Activated T-helper 1 cell treated with Interleukin-2 at 50 U/mL for 16 hours (primary cell): ENCODE measurements around the gene CLGN.

Experiments
- DNase-seq: peaks from one replicate; pipeline ENCODE4 v3.0.0-alpha.2; 2020; ENCODE audit warnings: low read depth

CLGN gene

DNA sequence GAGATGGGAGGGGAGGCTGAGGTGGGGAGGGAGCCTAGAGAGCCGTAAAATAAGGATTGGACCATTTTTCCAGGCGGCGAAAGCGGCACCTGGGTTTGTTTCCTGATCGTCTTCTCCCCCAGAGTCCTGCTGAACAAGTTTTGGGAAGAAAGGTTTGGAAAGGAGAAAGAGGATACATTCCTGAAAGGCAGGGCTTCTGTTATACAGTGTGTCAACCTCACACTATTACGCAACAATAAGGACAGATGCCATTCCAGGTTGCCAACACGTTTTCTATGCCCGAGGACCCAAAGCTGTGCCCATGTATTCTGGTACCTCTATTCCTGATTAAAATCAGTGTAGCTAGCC is 53.3 kb downstream of the CLGN start:
- no peak for DNase-seq

DNA sequence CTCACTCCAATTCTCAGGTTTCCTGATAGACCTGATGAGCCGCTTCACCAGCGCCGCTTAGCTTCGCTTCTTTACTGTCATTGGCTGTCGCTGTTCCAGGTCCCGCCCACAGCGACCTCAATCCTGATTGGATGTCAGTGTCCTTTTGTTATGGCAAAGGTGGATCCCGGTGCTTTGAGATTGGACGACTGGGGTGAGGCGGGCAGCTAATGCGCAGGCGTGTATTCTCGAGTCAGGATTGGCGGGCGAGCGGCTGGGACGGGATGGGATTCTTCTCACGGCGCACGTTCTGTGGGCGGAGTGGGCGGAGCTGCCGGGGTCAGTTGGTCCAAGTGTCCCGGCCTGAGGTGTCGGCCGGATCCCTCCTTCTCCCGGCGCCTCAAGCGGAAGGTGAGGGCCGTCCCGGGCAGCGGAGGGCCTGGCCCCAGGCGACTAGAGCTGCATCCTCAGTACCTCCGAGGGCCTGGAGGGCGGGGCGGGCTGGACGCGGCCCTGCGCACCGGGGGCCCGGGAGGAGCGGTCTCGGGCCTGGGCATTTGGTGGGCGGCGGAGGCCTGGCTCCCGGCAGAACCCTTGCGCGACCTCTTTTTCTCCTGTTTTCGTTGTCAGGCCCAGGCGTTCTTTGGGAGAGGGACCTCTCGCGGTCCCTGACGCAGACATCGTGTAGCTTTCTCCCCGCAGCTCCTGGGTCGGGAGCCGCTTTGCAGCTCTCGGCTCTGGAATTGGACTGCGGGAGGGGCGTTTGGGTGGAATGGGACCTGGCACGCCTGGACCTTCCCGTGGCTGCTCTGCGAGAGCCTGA is 53.9 kb downstream of the CLGN start, which contains the start of gene SCOC:
Gene SCOC (plus strand): TSS at position 319 of the 802 bp plus-strand sequence. CDS start 5,525 bp downstream, outside the sequence.
- DNase-seq: peak; percentile 90

DNA sequence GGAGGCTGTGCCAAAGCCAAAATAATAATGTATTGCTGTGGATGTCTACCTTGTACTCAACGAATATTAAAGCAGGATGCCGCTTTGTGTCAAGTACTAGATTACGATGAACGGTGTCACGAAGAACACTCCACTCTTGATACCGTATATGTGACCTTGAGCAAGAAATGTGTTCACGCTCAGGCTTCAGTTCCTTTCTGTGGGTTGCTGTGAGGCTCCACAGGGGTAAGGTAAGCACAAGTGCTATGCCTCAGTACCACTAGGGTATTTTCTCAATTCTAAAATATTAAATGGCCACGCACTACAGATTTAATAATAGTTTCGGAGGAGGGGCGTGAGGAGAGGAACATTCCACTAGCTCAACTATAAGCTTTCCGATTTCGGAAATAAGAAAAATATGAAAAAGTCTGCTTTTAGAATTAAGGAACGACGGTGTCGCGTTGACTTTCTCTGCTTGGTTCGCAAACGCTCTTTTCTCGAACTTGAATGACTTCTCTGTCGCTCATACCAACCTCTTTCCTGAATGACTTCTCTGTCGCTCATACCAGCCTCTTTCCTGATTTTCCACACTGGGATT is 54.6 kb downstream of the CLGN start:
- no peak for DNase-seq

DNA sequence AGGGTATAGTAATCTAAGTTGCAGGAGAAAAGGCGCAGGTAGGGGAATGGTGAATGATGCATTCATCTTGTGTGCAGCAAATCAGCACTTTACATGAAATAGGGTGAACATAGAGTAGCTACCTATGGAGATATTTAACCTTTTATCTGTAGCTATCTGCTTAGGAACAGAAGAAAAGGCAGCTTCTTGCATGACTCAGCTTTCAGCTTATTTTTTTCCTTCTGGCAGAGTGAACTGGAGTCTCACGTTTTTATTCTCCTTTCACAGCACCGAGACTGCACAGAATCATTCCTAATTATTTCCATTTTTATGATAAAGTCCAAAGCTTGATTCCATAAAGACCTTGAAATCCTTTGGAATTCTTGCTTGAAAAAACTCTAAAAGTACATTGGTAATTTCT is 58.8 kb downstream of the CLGN start:
- no peak for DNase-seq

DNA sequence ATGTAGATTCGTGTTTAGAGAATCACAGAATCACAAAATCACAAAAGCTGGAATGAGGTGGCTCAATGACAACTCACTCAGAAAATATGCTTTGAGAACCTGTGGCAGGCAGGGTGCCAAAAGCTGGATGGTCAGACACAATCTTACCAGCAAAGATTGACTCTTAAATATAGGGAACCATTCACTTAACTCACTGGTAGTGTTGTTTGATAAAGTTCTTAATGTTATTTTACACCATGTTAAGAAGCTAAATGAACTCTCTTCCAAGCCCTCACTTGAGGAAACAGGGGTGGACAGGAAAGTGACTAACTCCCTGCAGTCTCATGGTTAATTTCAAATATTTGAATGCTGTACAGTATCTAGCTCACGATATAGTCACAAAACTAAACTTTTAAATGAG is 59.7 kb downstream of the CLGN start:
- no peak for DNase-seq

DNA sequence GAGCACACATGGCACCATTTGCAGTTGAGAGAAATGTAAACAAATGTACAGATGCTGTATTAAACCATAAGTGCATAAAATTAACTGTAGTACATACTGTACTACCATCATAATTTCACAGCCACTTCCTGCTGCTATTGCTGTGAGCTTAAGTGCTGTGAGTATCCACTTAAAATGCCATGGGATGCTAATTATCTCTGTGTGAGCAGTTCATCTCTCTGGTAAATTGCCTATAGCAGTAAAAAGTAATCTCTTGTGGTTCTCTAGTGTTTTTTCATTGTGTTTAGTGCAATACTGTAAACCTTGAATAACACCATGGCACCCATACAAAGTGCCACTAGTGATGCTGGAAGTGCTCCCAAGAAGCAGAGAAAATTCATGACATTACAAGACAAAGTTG is 63.9 kb downstream of the CLGN start:
- no peak for DNase-seq

DNA sequence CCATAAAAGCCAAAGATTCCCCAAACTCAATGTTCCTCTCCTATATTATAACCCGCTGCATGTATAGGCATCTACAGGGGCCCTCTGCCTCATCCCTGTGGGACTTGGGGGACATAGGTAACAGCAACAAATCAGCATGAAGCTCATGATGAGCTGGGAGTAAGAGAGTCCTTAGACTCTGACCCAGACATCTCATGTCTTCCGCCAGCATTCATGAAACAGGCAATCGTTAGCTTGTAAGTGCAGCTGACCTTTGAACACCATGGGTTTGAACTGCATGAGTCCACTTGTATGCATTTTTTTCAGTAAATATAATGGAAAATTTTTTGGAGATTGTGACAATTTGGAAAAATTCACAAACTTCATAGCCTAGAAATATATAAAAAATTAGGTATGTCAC is 64.4 kb downstream of the CLGN start:
- no peak for DNase-seq

DNA sequence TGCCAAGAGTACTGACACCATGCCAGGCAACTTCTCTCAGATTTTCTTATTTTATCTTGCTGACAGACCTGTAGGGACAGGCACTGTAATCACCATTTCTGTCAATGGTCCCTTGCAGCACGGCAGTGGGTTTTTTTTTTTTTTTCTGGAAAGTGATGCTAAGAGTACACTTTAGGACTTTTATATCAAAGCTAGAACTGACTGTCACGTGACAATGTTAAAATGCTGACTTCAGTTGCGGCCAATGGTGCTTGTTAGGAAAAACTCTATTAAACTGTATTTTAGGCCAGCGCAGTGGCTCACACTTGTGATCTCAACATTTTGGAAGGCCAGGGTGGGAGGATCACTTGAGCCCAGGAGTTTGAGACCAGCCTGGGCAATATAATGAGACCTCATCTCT is 66.3 kb downstream of the CLGN start:
- DNase-seq: no peak

DNA sequence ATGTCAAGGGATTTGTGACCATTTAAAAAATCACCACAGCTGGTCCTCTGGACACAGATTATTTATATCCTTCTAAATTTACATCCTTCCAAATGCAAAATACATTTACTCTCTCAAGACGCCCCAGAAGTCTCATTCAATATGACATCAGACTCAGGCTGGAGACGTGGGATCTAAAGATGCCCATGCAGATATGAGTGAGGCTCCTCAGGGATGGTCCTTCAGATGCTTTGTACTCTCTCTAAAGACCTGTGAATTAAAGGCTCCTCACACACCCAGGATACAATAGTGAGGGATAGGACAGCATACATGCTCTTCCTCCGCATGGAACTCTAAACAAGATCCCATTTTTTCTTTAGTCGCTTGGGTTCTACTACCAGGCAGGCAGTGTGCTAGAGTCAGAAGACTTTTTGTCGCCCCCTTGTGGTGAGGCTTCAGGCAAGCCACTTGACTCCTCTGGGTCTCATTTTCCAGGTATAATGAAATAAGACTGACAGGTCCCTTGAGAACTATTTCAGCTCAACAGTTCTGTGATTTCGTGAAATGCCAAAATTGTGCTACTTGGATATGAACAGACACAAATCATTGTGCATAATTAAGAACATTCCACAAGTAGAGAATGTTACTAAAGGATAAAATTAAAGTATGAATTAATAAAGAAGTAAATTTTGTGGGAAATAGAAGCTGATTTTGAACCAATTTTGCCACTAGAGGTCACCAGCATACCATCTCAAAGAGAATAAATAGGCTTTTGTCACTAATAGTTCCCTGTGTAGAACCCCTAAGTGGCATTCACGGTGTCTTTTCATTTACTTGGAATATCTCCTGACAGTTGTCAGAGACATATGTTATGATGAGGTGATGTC is 67.7 kb downstream of the CLGN start:
- DNase-seq: peak; percentile 43

DNA sequence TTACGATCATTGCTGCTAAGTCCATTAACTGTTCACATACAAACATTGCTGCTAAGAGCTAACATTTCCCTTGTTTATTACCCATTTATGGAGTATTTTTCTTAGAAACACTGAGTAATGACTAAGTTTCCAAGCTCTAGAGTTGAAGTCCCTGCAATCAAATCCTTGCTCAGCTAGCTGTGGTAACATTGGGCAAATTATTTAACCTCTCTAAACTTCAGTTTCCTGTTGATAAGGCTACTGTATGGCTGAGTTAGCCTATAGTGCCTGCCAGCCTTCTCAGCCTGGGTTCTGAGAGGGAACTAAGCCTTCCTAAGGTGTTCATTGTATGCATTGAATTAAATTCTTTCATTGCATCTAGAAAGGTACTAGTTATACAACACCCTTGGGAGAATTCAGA is 69.2 kb downstream of the CLGN start:
- DNase-seq: no peak

DNA sequence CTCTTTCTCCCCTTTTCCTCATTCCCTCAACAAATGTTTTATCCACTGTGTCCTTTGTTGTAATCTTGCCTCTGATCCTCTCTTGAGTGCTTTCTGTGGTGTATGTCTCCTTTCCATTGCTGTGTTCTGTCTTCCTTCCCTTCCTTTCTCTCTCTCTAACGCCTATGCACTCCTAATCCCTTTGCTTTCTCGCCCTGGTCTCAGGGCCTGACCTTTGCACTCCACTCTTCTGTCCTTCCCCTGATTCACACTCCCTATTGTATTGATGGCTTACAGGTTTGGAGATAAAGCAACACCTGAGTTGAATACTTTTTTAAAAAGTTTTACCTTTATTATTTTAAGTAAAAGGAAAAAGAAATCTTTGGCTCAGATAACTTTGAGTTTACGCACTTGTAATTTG is 69.6 kb downstream of the CLGN start:
- no peak for DNase-seq

DNA sequence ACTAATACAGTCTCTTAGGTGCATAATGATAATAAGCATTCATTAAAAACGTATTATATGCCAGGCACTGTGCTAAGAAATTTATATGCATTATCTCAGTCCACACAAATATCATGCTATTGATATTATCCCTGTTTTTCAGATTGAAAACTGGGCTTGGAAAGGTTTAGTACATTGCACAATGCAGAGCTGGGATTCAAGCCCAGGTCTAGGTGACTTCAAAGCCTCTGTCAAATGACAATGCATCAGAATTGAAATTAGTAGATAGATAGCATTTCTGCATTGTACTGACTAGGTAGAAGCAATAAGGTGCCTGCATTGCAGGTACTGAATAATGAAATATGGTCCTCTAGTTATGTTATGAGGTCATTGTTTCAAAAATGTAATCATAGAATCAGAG is 72.2 kb downstream of the CLGN start:
- DNase-seq: no peak

DNA sequence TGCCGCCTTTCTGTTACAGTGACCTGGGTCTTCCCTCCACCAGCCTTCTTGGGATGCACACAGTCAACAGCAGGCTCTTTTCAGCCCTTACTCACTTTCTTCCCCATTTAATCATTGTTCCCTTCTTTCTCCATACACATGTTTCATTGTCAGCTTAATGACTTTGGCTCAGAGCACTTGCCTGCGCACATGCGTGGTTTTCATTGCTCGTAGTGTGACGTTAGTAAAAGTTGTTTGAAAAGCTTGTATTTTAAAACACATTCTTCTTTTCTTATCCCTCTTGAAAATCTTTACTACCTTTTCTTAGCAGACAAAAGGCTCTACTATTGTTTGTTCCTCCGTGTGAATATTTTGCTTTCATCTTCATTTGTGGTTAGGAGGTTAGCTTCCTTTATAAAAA is 73.7 kb downstream of the CLGN start:
- no peak for DNase-seq

DNA sequence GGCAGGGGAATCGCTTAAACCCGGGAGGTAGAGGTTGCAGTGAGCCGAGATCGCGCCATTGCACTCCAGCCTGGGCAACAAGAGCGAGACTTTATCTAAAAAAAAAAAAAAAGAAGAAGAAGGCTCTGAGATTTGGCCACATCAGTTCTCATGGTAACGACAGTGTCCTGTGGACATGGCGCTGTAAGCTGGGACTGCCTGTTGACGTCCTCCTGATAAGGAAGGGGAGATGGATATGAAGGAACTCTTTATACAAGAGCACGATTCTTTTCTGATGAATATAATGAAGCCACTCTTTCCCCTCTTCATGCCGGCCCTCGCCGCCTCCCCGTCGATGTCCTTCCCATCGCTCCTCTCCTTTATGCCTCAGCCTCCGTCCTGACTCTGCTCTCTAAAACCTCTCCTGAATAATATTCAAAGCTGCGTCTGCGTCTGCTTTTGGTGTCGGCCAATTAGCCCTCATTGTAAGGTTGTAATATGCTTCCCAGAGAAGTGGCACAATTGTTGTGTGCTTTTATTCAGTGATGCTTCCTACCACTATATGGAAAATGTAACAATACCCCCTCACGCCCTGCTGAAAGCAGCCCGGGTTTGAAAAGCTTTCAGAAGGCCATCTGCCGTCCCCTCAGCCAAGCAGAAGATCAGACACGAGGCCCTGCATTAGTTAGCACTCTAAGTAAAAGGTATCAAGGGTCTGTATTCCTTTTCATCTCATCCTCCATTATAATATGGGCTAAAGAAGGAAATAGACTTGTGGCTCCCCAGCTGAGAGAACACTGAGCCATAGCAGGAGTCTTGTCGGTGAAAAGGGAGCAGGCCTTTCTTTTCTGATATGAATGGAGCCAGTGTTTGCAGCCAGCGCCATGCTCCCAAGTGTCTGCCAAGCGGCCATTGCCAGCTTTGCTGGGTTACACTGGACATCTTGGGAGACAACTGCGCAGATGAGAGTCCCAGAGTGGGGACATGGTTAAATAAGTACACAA is 76.1 kb downstream of the CLGN start:
- DNase-seq: no peak

DNA sequence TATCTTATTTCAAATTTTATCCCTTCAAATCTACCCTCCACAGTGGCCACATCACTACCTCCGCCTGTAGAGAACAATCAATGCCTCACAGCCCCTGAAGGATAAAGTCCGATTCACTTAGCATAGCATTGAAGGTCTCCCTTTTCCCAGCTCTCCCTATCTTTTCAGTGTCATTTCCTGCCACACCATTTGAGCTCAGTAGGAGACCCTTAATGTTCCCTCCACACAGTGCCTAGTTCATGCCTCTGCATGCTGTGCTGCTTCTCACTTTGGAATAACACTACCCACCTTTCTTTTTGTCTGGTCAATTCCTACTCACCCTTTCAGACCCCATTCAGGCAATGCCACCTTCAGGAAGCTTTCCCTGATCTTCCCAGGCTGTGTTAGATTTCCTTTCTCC is 77.6 kb downstream of the CLGN start:
- DNase-seq: no peak

DNA sequence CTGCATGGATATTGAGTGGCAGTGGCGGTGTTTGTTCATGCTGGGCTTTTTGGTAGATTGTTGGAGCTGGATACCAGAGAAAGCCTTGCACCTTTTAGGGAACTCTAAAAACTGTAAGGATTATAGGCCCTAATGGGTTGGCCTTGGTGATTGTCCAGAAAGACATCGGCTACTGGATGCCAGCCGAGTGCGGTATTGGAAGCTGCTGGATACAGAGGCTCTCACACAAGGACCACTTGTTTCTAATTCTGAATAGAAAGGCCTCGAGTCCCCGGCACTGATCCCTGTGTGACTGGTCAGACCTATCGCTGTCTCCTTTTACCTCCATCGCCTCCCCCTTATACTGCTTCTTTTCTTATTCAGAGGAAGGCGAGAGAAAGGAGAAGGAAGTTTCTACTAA is 81.3 kb downstream of the CLGN start:
- no peak for DNase-seq

DNA sequence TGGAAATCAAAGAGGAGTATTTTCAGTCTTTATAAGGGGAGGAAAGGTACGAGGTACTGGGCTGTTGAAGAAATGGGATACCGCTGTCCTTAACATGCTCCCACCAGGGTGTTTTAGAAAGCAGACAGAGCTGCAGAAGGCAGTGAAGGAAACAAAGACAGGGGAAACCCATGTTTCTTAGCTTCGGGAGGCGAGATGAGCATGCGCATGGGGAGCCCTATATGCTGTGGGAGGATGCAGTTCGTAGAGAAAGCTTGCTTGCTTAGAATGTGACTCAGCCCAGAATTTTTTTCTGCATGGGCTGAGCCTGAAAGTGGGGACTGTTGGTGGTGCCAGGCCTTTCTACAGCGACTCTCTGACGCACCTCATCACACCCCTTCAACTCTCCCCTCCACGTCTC is 82.8 kb downstream of the CLGN start:
- DNase-seq: no peak

DNA sequence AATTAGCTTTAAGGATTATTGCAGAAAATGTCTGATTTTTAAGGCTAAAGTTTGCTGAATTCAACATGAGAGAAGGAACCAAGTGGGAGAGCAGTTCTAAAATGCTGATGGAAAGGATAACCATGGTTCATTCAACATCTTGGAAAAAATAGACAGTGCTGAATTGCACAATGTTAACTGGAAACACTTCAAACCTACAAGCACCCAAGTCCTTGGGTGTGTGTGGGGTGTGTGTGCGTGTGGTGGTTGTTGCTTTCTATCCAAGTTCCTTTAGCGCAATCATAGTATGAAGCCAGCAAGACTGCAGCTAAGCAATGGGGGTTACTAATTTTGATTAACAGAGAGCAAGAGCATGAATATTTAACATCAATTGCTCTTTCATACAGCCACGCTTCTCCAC is 83.3 kb downstream of the CLGN start:
- DNase-seq: no peak

DNA sequence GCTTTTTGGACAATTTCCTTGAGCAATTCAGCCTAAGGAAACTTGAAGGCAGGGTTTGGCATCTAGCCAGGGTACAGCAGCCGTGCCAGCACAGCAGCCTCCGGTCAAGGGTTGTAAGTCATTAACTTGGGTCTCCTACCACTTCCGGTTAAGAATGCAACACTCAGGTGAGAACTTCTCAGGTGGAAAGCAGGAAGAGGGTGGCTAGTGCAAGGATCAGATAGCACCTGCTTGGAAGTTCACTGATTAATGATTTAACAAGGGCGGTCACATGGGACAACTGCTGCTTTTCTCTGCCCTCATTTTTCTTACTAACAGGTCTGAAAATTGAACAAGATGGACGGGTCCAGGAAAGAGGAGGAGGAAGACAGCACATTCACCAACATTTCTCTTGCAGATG is 84.1 kb downstream of the CLGN start:
- DNase-seq: no peak

DNA sequence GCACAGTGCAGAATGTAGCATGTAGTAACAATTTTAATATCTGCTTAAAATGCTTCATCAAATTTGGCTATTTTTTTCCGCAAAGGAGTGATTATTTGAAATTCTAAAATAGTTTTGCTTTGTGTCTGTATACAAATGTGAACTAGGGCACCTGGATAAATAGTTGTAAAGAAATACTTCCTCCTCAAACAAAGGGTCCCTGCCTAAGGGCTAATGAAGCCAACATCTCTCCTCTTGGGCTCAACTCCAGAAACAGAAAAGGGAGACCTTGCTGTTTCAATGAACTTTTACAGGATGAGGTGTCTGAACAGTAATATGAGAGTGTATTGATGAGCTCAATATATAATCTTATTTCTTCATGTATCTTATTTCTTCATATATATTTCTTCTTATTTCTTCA is 84.8 kb downstream of the CLGN start:
- DNase-seq: no peak
